Islet precursor cell (in vitro differentiated cells): ENCODE data around the gene WSB1.

Experiments used
- DNase-seq: peaks from one replicate; pipeline ENCODE4 v3.0.0-alpha.2; 2018

WSB1 gene

GRCh38 chr17:27340575-27340974, 46.7 kb downstream of the WSB1 start:
- no peak for DNase-seq

GRCh38 chr17:27341041-27341471, 47.1 kb downstream of the WSB1 start:
- DNase-seq: no peak

- no peak for DNase-seq
Observed at GRCh38 chr17:27342059-27342458, 48.1 kb downstream of the WSB1 start.

GRCh38 chr17:27343294-27343693, 49.4 kb downstream of the WSB1 start:
- no peak for DNase-seq

GRCh38 chr17:27343977-27344607, 50.2 kb downstream of the WSB1 start:
- DNase-seq: no peak

- DNase-seq: peak; percentile 91
Observed at GRCh38 chr17:27345141-27345904, 51.4 kb downstream of the WSB1 start.

- no peak for DNase-seq
Observed at GRCh38 chr17:27346228-27346899, 52.5 kb downstream of the WSB1 start.

GRCh38 chr17:27348196-27348595, 54.3 kb downstream of the WSB1 start:
- DNase-seq: no peak

GRCh38 chr17:27349540-27350021, 55.7 kb downstream of the WSB1 start:
- DNase-seq: peak; percentile 89

GRCh38 chr17:27351759-27352158, 57.8 kb downstream of the WSB1 start:
- no peak for DNase-seq

- DNase-seq: no peak
Observed at GRCh38 chr17:27352448-27353032, 58.6 kb downstream of the WSB1 start.

- DNase-seq: peak; percentile 57
Observed at GRCh38 chr17:27353033-27353460, 59.1 kb downstream of the WSB1 start.

GRCh38 chr17:27353461-27354050, 59.6 kb downstream of the WSB1 start:
- peak; percentile 99 for DNase-seq

GRCh38 chr17:27354051-27354490, 60.2 kb downstream of the WSB1 start:
- no peak for DNase-seq

- DNase-seq: peak; percentile 65
Observed at GRCh38 chr17:27354491-27355081, 60.7 kb downstream of the WSB1 start.

- DNase-seq: peak; percentile 55
Observed at GRCh38 chr17:27355419-27355818, 61.5 kb downstream of the WSB1 start.

GRCh38 chr17:27356091-27356705, 62.3 kb downstream of the WSB1 start:
- peak; percentile 50 for DNase-seq

GRCh38 chr17:27357236-27357635, 63.3 kb downstream of the WSB1 start:
- DNase-seq: peak; percentile 49

GRCh38 chr17:27360507-27360906, 66.6 kb downstream of the WSB1 start:
- DNase-seq: no peak

- DNase-seq: no peak
Observed at GRCh38 chr17:27361695-27362094, 67.8 kb downstream of the WSB1 start.

GRCh38 chr17:27362503-27362902, 68.6 kb downstream of the WSB1 start:
- no peak for DNase-seq

GRCh38 chr17:27362909-27363308, 69.0 kb downstream of the WSB1 start:
- DNase-seq: peak; percentile 79
